NCI-H524 treated with DMSO at 0.1 percent for 48 hours (cell line): ENCODE measurements around the gene CEL.

ENCODE experiments used
- DNase-seq: peaks from one replicate; lab custom pipeline; 2025; lab: John Stamatoyannopoulos, UW

Gene CEL

DNA sequence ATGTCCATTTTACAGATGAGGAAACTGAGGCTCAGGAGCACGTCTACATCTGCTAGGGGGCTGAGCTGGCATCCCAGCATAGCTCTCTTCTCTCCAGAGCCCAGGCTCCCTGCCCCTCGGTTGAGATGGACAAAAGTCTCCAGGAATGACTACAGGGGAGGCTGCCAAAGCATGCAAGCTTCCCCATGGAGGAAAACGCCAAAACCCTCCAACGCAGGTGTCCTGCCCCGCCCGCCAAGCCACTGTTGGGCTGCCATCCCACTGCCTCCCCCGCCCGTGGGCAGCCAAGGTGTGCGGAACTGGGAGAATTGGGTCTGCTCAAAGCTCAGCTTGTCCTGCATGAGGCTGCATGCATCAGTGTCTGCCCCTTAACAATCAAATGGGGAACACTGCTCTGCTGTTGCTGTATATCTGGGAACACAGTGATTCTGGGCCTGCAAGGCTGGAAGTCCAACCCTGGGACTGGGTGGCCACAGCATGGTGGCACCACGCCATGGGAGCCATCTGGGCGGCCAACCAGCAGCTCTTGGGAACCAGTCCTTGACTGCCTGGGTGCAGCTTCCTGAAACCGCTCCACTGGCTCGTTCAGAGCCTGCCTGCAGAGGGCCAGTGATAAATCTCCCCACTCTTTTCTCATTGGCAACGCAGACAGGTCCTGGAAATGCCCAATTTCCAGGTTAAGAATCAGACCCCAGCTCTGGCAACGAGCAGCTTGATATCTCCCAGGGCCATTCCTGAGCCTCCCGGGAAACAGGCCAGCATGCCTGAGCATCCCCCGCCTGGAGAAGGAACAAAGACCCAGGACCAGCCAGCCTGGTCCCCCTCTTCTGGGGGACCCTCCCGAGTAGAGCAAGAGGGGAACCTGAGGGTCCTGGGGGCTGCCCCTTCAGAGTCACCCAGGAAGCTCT lies 55.7 kb downstream of the CEL start:
- DNase-seq: no peak

DNA sequence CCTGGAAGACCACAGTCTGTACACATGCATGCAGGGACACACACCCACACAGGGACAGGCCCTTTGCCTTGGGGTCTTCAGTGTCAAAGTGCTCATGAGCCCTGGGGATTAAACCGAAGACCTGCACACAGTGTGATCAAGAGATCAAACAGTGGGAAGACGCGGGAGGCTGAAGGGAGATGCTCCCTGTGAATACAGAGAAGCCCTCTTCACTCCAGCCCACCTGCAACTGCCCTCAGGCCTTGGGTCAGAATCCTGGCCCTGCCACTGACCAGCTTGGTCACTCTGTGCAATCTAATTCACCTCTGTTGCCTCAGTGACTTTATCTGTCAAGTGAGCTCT lies 56.4 kb downstream of the CEL start:
- DNase-seq: no peak

DNA sequence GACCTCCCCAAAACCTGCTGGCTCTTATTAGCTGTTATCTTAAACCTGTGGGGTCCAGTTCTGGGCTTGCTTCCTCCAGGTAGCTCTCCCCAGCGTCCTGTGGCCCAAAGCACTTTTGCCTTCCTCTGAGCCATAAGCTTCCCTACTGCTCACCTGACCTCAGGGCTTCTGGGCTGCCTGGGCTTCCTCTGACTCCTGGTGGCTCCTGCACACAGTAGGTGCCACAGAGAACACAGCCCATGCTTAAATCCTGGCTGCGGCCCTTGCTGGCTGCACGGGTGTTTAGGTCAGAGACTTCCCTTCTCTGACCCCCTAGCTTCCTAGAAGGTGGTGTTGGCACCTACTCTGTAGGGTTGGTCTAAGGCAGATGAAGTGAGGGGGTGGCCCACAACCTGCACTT lies 56.8 kb downstream of the CEL start:
- DNase-seq: no peak

DNA sequence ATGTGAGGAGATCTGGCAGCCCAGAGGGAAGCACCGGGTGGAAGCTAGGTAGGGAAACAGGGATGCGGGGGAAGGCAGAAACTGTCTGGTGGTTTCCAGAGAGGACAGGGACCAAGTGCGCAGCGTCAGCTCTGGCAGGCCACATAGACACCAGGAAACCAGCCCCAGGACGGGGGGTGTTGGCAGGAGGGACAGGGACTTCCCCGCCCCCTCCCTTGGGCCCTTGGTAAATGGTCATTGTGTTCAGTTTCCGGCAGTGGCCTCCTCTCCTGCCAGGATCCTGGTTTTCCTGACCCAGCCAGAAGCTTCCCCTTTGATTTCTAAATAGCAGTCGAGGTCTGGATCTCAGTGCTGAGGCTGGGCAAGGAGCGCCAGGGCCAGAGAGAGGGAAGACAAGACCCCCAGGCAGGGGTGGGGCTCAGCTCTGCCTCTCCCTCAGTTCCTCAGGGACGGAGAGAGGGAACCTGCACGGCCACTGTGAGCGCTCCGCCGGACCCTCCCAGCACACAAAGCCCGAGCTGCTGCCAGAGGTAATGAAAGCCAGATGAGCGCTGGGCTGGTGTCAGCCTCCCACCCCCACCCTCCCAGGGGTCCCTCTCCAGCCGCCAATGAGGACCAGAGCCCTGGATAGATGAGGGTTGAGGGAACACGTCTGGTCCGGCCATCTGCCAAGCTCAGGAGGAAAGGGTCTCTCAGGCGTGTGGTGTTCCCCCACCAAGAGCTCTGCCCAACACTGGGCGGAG lies 57.5 kb downstream of the CEL start:
- DNase-seq: peak; percentile 91

DNA sequence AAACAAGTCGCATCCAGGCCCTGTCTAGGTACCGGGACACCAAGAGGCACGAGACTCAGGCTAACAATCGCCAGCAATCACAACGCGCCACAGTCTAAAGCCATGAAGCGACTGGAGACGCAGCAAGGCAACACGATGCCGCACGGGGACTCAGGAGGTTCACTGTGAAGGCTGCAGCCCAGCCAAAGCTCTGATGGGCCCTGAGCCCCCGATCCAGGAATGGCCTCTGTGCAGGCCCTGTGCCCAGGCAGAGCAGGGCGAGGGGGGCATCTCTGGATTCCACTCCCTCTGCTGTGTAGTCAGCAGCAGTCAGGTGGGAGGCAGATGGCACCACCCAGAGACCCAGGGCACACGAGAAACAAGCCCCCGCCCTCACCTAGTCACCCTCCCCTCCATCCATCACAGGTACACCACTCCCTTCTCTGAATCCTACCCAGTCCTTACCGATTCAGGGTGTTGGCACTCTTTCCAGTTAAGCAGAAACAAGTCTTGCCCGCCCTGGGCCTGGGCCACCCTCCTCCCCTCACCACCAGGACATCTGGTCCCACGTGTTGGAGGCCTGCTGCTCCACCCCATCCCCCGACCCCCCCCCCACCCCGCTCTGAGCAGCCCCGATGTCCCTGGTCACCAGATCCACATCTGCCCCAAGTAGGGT lies 58.2 kb downstream of the CEL start:
- peak; percentile 31 for DNase-seq

DNA sequence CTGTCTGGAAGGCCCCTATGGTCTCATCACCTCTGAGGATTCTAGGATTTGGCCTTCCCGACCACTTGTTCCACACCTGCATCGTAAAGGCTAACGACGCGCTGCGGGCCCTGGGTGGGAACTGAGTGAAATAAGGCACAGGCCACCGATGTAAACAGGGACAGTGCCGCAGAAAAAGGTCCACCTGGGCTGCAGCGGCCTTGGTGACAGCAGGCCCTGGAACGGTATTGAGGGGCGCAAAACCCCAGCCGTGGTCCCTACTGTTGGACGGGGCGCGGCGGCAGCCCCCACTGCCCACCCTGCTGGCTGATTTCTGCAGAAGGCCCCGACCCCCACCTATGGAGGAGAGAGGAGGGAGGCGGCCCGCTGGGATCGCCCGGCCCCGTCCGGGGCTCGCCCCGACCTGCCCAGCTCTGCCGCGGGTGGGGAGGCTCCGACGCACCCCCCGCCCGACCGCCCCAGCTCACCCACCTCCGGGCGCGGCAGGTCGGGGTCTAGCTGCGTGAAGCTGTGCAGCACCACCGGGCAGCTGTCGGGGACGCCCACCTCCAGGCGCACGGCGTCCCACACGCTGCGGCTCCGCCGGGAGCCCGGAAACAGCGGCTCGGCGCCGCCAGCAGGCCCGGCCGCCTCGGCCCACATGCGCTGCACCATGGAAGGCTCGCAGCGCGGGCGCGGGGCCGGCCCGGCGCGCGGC lies 58.9 kb downstream of the CEL start:
- no peak for DNase-seq
